ENCODE measurements around the gene WWOX.

GRCh38 chr16:78748220-78748929 lies 648.9 kb downstream of the WWOX start:
- TF ChIP-seq POLR2AphosphoS5 (IDR thresholded peaks at IDR 0.05; ENCODE audit: low read depth, low read length), result no peak
- no peak for TF ChIP-seq TAF1 (IDR thresholded peaks at IDR 0.05; ENCODE audit: borderline replicate concordance, insufficient read depth, low read length)
- no peak for TF ChIP-seq SIN3A (IDR thresholded peaks at IDR 0.05; ENCODE audit: borderline replicate concordance, insufficient read depth, low read length)
